Kidney capillary endothelial cell (primary cell): ENCODE results near the gene PRODH2.

Experiments used
- DNase-seq: peaks from one replicate; pipeline ENCODE4 v3.0.0-alpha.2; 2018; ENCODE audit warnings: low spot score

Gene PRODH2, protein sequence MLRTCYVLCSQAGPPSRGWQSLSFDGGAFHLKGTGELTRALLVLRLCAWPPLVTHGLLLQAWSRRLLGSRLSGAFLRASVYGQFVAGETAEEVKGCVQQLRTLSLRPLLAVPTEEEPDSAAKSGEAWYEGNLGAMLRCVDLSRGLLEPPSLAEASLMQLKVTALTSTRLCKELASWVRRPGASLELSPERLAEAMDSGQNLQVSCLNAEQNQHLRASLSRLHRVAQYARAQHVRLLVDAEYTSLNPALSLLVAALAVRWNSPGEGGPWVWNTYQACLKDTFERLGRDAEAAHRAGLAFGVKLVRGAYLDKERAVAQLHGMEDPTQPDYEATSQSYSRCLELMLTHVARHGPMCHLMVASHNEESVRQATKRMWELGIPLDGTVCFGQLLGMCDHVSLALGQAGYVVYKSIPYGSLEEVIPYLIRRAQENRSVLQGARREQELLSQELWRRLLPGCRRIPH

DNA sequence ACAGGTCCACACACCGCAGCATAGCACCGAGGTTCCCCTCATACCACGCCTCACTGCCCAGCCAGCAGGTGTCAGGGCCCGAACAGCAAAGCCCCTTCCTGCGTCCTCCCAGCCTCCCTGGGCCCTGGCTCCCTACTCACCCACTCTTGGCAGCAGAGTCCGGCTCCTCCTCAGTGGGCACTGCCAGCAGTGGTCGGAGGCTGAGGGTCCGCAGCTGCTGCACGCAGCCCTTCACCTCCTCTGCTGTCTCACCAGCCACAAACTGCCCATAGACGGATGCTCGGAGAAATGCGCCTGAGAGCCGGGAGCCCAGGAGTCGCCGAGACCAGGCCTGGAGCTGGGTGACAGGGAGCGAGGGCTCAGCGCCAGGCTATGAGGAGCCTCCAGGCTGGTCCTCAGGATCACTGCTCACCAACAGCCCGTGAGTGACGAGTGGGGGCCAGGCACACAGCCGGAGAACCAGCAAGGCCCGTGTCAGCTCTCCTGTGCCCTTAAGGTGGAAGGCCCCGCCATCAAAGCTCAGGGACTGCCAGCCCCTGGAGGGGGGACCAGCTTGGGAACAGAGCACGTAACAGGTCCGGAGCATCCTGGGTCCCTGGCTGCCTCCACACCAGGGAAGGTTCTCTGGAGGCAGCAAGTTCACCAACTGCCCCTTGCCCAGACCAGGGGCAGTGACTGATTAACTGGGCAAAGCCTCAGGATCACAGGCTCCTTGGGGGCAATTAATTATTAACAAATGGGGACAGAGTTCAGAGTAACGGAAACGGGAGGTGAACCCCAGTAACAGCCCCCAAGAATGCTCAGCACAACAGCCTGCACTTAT is at the start of gene PRODH2:
Gene PRODH2 (minus strand): TSS at position 626 of the 823 bp plus-strand sequence. CDS start 40 bp downstream, at position 586.
- no peak for DNase-seq

DNA sequence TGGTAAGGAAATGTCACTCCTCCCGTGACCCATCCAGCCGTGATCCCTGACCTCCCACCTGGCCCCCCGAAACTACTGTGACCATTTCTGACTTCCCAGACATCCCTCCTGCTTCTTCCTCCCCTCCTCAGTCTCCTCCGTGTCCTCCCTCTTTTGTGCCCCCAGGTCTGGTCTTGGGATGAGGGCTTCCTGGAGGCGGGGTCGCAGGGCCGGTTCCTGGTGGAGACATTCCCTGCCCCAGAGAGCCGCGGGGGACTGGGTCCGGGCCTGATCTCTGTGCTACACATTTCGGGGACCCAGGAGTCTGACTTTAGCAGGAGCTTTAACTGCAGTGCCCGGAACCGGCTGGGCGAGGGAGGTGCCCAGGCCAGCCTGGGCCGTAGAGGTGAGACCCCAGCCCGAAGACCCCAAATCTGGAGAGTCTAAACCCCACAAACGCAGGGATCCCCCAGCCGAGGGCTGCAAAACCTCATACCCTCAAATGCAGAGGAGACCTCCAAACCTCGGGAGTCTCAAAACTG is 49.1 kb upstream of the PRODH2 start:
- DNase-seq, result no peak

DNA sequence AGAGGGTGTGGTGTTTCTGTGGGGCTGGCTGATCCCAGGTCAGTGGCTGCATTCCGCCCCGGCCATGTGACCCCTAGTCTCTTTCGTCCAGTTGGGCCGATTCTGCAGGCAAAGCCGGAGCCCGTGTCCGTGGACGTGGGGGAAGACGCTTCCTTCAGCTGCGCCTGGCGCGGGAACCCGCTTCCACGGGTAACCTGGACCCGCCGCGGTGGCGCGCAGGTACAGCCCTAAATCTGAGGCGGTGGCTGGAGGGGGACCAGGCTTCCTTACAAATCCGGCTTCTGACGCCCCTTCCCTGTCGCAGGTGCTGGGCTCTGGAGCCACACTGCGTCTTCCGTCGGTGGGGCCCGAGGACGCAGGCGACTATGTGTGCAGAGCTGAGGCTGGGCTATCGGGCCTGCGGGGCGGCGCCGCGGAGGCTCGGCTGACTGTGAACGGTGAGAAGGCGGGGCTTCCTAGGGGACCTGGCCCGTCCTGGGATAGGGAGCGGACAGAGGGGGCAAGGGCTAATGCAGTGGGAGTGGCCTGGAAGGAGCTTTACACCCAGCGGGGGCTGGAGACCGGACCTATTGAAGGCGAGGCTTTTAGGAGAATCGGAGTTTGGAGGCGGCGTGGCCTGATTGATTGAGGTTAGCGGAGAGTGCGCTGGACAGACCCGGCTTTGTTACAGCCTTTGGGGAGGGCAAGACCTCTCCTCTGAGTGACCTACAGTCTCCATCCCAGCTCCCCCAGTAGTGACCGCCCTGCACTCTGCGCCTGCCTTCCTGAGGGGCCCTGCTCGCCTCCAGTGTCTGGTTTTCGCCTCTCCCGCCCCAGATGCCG is 48.4 kb upstream of the PRODH2 start:
- DNase-seq, result no peak

DNA sequence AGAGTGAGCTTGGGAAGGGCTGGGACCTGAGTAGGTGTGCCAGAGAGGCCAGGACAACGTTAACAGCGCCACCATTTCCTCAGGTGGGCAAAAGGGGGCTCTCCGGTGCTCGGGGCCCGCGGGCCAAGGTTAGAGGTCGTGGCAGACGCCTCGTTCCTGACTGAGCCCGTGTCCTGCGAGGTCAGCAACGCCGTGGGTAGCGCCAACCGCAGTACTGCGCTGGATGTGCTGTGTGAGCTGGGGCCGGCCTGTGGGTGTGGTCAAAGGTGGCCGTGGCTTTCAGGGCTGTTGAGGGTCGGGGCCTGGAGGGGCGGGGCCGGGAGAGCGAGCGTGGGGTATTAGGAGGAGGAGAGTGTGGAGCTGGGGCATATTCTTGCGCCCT is 47.8 kb upstream of the PRODH2 start:
- DNase-seq, result no peak

DNA sequence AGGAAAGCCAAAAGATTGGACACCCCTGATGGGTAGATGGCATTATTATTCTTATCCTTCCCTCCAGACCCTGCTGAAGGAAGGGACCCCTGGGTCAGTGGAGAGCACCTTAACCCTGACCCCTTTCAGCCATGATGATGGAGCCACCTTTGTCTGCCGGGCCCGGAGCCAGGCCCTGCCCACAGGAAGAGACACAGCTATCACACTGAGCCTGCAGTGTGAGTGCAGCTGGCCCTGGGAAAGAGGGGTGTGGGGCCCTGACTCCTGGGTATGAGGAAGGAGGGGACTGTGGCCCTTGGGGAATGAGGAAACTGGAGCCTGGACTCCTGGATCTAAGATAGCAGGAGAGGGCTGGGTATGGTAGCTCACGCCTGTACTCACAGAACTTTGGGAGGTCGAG is 46.8 kb upstream of the PRODH2 start:
- no peak for DNase-seq

DNA sequence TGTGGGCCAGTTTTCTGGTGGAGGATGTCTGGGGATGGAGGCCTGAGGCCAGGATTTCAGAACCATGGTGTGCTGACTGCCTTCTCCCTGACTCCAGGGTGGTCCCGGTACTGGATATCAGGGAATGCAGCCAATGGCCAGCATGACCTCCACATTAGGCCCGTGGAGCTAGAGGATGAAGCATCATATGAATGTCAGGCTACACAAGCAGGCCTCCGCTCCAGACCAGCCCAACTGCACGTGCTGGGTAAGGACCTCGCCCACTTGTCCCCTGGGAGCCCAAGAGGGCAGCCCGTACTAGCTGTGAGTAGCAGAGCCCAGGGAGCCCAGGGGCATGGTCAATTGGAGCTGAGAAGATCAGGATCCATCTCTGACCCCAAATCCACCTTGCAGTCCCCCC is 45.7 kb upstream of the PRODH2 start:
- no peak for DNase-seq

DNA sequence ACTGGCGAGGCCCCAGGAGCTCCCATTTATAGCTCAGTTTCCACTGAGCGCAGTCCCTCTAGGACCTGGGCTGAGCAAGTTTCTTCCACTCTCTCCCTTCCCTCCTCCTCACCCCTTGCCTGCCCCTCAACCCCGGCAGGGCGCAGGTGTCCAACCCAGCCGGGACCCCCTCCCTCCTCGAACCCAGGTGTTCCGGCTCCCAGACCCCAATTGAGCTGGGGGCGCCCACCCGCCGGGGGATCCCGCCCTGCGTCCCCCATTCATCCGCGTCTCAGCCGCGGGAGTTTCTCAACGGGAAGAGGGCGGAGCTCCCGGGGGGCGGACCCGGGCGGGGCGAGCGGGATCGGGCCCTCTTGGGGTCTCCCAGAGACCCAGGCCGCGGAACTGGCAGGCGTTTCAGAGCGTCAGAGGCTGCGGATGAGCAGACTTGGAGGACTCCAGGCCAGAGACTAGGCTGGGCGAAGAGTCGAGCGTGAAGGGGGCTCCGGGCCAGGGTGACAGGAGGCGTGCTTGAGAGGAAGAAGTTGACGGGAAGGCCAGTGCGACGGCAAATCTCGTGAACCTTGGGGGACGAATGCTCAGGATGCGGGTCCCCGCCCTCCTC is 44.0 kb upstream of the PRODH2 start, which contains the start of gene KIRREL2:
Gene KIRREL2 (plus strand): TSS at position 366 of the 604 bp plus-strand sequence. CDS start 209 bp downstream, at position 575.
- no peak for DNase-seq

DNA sequence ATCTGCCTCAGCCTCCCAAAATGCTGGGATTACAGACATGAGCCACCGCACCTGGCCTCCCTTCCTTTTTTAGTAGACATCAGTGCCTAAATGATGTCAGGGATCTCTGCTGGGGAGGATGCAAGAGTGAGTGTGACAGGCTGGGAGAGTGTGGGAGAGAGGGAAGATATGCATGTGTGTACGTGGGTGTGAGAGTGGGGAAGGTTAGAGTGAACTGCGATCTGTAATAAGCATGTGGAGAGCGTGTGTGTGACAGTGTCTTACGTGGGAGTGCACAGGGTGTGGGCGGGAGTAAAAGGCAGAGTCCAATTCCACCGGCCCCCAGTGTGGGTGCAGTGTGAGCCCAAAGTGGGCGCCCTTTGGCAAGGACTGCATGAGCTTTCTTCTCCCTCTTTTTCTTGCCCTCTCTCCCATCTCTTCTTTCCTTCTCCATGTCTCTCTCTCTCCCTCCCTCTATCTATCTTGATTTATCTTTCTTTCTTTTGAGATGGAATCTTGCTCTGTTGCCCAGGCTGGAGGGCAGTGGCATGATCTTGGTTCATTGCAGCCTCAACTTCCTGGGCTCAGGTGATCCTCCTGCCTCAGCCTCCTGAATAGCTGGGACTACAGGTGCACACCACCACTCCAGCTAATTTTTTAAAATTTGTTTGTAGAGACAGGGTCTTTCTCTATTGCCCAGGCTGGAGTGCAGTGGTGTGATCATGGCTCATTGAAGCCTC is 40.6 kb upstream of the PRODH2 start:
- no peak for DNase-seq

DNA sequence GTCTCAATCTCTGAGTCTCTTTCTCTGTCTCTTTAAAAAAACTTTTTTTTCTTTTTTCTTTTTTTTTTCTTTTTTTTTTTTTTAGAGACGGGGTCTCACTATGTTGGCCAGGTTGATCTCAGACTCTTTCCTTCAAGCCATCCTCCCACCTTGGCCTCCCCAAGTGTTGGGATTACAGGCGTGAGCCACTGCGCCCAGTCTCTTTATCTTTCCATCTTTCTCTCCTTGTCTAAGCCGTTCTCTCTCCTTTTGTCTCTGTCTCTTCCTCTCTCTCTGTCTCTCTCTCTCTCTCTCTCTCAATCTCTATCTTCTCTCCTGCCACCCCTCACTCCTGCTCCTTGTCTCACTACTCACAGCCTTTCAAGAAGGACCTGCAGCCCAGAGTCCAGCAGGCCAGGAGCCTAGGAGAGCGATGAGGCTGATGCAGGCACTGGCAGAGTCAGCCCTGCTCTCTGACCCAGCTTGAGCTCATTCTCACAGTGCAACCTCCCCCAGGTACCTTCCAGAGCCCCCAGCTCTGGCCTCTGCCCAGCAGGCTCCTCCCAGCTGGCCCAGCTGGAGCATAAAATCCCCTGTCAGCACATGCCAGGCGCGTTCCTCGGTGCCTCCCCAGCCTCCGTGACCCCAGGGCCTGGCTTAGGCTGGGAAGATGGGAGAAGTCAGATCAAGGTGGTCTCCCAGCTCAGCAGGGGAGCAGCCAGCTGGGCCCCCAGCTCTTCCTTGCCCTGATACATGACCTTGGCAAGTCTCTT is 39.6 kb upstream of the PRODH2 start, which contains the start of gene NPHS1:
Gene NPHS1 (minus strand): TSS at position 476 of the 752 bp plus-strand sequence. CDS start 667 bp downstream, outside the sequence.
- DNase-seq, result no peak

DNA sequence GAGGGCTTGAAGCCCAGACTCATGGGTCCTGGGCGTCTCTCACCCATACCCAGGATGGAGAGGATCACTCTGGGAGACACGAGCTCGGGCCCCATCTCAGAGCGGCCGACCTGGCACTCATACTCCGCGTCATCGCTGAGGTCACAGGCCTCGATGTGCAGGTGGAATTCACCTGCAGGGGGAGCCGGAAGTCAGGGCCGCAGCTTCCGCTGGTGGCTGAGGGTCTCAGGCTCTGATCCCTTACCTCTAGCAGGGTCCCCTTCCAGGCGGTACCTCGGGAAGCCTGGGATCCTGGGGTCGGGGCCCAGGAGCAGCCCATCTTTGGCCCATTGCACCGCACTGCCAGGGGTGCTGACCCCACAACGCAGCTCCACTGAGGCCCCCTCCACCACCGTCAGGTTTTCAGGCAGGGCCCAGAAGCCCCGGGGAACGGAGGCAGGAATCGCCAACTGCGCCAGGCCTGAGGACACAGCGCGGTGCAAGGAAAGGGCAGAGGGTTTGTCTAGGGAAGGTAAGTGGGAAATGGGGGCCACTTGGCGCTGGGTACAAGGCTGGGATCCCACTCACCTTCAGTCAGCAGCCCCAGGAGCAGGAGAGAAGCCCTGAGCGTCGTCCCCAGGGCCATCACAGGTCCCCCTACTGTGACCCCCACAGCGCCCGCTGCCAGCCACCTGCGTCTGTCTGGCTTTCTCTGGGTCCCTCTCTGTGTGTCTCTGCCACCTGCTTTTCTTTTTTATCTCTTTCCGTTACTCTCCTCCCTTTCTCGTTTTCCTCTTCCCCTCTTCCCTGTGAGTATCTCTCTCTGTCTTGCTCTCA is 38.8 kb upstream of the PRODH2 start:
- DNase-seq, result no peak

DNA sequence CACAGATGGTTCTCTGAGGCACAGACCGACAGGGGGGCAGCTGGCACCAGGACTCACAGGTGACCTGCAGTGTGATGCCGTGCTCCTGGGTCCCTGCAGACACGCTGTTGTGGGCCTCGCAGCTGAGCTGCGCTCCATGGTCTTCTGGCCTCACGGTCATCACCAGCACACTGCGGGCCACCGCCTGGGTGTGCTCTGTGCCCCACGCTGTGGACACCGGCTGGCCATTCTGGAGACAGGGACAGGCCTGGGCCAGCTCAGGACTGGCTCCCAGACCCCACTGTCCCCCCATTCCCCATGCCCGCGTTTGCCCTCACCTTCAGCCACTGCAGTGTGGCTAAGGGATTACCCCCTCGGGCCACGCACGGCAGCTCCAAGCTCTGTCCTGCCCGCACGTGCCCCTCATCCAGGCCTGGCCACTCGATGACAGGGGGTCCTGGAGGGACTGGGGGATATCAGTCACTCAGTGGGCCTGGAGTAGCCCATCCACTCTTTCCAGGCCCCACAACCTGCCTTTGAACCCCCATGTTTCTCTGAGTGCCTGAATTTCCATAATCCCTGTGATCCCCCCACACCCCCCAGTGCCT is 36.4 kb upstream of the PRODH2 start:
- no peak for DNase-seq

DNA sequence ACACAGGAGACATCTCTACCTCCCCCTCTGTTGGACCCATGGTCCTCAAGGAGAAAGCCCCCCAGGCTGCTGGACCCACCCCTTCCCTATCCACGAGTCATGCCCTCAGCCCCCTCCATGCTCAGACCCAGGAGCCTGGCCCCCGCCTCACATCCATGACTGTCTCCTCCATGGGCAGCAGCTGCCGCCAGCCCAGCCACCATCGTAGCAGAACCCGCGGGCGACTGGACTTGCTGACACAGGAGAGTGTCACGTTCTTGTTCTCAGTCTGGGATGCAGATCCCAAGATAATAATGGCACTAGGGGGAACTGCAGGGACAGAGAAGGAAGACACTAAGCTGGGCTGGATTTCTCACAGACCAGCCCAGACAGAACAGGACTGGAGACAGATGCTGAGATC is 35.8 kb upstream of the PRODH2 start:
- no peak for DNase-seq

DNA sequence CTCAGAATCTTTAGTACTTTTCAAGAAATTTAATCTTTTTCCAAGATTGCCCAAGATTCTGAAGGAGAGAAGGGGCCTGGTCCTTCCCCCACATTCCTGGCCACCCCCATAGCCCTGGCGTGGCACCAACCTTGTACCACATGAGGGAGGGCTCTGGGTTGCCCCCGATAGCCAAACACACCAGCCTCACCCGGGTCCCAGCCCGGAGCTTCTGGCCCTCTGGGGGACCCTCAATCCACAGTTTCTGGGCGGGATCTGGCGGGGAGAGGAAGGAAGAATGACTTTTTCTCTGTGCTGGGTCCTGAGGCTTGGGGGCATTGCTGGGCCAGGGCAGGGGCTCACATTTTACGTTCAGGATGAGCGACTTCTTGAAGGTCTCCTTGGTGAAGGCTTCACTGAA is 35.3 kb upstream of the PRODH2 start:
- DNase-seq, result no peak

DNA sequence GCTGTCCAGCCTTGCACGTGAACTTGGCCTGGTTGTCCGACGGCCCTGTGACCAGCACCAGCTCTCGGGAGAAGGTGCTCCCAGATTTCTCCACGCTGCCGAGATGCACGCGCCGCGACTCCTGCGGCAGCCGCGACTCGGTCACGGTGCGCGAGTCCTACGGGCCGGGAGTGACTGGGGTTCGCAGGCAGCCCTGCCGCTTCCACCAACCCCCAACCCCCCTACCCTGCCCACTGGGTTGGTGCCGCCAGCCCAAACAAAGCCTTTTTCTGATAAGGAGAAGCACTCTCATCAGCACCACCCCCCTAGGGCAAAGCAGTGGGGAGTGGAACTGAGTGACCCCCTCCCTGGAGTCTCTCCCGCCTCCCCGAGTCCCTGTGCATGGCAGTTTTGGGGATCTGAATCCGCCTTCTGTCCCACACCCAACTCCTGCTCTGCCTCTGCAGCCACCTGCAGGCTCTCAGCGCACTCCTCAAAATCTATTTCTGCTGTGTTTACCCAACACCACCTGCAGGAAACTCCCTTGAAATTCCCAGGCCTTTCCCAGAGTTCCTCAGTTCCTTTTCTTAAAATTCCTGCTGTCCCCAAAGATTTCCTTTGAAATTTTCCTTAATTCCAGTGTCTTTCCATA is 33.5 kb upstream of the PRODH2 start:
- no peak for DNase-seq

DNA sequence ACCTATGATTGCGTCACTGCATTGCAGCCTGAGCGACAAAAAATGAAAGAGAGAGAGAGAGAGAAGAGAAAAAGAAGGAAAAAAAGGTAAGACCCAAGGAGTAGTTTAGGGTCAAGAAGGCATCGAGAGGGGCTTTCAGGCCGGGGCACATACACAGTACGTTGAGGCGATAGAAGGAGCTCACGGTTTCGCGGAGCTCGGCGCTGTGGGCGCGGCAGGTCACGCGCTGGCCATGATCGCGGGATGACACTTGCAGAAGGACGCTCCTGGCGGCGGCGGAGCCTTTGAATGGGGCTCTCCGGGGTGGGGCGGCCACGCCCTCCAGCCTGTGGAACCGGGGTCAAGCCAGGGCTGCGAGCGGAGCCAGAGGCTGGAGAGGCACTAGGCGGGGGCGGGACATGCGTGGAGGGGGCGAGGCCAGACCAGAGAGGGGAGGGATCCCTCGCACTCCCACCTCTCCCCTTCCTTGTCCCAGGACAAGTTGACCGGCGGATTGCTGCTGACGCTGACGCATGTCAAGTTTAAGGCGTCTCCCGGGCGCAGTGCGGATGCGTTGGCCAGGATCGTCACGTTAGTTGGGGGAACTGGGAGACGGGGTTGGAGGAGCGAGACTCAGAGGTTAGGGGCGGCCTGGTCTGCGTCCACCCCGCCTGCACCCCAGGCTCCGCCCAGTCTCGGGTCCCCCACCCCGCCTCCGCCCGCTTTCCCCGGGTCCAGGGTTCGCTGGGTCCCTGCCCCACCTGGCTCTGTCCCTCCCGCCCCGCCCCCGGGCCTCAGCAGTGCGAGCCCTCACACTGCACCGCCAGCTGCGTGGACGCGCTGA is 32.8 kb upstream of the PRODH2 start:
- no peak for DNase-seq

DNA sequence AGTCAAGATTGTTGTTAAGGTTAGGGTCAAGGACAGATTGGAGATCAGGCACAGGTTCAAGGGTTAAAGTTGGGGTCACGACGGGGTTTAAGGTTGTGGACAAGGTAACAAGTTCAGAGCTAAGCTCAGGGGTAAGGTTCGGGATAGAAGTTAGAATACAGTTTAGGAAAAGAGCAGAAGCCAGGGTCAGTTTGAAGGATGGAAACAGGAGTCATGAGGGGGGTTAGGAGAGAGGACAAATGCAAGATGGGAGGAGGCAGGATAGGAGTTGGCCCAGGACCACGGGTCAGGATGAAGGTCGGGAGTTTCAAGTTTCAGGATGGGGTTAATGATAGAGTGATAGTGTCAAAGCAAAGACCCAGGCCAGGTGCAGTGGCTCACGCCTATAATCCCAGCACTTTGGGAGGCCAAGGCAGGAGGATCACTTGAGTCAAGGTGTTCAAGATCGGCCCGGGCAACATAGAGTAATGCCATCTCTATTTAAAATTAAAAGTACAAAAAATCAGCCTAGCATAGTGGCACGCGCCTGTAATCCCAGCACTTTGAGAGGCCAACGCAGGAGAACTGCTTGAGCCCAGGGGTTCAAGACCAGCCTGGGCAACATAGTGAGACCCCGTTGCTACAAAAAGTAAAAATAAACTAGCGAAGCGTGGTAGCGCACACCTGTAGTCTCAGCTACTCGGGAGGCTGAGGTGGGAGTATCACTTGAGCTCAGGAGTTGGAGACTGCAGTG is 32.0 kb upstream of the PRODH2 start:
- no peak for DNase-seq
